ENCODE data around the gene PFN3. TPM values are rescaled to one million over a fixed set of nuclear protein-coding genes. Genes with fewer than 3 reads are reported as not detected.

Gene PFN3
- total and polyA plus RNA-seq, 2 of the 13 experiments (the other 11 are each of a cell fraction or from before 2014, with no cell fraction given), result not detected

DNA sequence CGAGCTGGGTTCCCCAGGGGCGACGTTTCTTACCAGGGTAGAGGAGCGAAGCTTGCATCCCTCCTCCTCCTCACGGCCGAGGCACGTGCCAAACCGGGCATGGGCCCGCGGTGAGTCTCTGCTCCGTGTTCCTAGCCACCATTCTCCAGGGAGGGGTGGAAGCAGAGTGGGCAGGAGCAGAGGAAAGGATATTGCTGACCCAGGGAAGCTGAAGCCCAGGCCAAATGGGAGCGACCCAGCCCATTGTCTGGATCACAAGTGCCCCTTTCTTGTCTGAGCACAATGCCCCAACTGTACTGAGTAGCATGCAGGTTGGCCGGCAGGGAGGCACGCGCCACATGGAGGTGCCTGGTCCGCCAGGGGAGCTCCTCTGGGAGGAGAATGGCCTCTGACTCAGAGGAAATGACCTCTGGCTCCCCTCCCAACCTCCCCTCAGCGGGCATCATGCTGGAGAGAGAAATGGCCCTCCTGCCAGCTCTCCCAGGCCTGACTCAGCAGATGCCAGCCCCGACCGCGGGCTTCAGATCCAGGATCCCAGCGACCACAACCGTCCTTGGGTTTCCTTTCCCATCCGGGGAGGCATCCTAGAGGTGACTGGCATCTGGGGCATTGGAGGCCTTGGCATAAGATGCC, 47.3 kb upstream of the PFN3 start (continued):
- TF ChIP-seq ZNF775 (CRISPR knock-in tag; IDR thresholded peaks at IDR 0.05; ENCODE audit: borderline replicate concordance), result no peak
- TF ChIP-seq SP1 (IDR thresholded peaks at IDR 0.05), result no peak
- no peak for TF ChIP-seq SP1 (CRISPR knock-in tag; IDR thresholded peaks at IDR 0.05)
- TF ChIP-seq MEF2D (CRISPR knock-in tag; IDR thresholded peaks at IDR 0.05), result no peak
- TF ChIP-seq, protein P1, sequence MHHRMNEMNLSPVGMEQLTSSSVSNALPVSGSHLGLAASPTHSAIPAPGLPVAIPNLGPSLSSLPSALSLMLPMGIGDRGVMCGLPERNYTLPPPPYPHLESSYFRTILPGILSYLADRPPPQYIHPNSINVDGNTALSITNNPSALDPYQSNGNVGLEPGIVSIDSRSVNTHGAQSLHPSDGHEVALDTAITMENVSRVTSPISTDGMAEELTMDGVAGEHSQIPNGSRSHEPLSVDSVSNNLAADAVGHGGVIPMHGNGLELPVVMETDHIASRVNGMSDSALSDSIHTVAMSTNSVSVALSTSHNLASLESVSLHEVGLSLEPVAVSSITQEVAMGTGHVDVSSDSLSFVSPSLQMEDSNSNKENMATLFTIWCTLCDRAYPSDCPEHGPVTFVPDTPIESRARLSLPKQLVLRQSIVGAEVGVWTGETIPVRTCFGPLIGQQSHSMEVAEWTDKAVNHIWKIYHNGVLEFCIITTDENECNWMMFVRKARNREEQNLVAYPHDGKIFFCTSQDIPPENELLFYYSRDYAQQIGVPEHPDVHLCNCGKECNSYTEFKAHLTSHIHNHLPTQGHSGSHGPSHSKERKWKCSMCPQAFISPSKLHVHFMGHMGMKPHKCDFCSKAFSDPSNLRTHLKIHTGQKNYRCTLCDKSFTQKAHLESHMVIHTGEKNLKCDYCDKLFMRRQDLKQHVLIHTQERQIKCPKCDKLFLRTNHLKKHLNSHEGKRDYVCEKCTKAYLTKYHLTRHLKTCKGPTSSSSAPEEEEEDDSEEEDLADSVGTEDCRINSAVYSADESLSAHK (CRISPR knock-in tag; IDR thresholded peaks at IDR 0.05; ENCODE audit: borderline replicate concordance), result no peak
- no peak for TF ChIP-seq ZFP41 (CRISPR knock-in tag; IDR thresholded peaks at IDR 0.05; ENCODE audit: borderline replicate concordance)
- no peak for TF ChIP-seq SMARCC2 (IDR thresholded peaks at IDR 0.05)
- peak; percentile 30; the same call in 1 of the 2 replicates for TF ChIP-seq RAD21 (CRISPR knock-in tag; IDR thresholded peaks at IDR 0.05)
- TF ChIP-seq, protein P2, sequence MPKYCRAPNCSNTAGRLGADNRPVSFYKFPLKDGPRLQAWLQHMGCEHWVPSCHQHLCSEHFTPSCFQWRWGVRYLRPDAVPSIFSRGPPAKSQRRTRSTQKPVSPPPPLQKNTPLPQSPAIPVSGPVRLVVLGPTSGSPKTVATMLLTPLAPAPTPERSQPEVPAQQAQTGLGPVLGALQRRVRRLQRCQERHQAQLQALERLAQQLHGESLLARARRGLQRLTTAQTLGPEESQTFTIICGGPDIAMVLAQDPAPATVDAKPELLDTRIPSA (CRISPR knock-in tag; IDR thresholded peaks at IDR 0.05; ENCODE audit: borderline replicate concordance), result no peak
- no peak for TF ChIP-seq ZNF850 (CRISPR knock-in tag; conservative IDR thresholded peaks at IDR 0.05)
- no peak for TF ChIP-seq ZFP36L2 (CRISPR knock-in tag; IDR thresholded peaks at IDR 0.05)
- TF ChIP-seq, protein P3, sequence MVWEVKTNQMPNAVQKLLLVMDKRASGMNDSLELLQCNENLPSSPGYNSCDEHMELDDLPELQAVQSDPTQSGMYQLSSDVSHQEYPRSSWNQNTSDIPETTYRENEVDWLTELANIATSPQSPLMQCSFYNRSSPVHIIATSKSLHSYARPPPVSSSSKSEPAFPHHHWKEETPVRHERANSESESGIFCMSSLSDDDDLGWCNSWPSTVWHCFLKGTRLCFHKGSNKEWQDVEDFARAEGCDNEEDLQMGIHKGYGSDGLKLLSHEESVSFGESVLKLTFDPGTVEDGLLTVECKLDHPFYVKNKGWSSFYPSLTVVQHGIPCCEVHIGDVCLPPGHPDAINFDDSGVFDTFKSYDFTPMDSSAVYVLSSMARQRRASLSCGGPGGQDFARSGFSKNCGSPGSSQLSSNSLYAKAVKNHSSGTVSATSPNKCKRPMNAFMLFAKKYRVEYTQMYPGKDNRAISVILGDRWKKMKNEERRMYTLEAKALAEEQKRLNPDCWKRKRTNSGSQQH (CRISPR knock-in tag; IDR thresholded peaks at IDR 0.05; ENCODE audit: low read depth), result no peak
- TF ChIP-seq ZNF549 (CRISPR knock-in tag; IDR thresholded peaks at IDR 0.05), result no peak
- TF ChIP-seq, protein P4, sequence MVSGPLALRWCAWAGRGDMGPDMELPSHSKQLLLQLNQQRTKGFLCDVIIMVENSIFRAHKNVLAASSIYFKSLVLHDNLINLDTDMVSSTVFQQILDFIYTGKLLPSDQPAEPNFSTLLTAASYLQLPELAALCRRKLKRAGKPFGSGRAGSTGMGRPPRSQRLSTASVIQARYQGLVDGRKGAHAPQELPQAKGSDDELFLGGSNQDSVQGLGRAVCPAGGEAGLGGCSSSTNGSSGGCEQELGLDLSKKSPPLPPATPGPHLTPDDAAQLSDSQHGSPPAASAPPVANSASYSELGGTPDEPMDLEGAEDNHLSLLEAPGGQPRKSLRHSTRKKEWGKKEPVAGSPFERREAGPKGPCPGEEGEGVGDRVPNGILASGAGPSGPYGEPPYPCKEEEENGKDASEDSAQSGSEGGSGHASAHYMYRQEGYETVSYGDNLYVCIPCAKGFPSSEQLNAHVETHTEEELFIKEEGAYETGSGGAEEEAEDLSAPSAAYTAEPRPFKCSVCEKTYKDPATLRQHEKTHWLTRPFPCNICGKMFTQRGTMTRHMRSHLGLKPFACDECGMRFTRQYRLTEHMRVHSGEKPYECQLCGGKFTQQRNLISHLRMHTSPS (CRISPR knock-in tag; IDR thresholded peaks at IDR 0.05; ENCODE audit: low read depth), result peak; percentile 97
- TF ChIP-seq, protein P5, sequence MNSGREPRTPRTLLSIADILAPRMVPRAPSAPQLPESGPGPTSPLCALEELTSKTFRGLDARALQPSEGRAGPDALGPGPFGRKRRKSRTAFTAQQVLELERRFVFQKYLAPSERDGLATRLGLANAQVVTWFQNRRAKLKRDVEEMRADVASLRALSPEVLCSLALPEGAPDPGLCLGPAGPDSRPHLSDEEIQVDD (CRISPR knock-in tag; IDR thresholded peaks at IDR 0.05; ENCODE audit: borderline replicate concordance), result no peak
- no peak for TF ChIP-seq ADNP (CRISPR knock-in tag; IDR thresholded peaks at IDR 0.05)
- TF ChIP-seq, protein P6, sequence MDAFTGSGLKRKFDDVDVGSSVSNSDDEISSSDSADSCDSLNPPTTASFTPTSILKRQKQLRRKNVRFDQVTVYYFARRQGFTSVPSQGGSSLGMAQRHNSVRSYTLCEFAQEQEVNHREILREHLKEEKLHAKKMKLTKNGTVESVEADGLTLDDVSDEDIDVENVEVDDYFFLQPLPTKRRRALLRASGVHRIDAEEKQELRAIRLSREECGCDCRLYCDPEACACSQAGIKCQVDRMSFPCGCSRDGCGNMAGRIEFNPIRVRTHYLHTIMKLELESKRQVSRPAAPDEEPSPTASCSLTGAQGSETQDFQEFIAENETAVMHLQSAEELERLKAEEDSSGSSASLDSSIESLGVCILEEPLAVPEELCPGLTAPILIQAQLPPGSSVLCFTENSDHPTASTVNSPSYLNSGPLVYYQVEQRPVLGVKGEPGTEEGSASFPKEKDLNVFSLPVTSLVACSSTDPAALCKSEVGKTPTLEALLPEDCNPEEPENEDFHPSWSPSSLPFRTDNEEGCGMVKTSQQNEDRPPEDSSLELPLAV (CRISPR knock-in tag; conservative IDR thresholded peaks at IDR 0.05; ENCODE audit: low read depth), result no peak
- TF ChIP-seq ZNF569 (CRISPR knock-in tag; IDR thresholded peaks at IDR 0.05; ENCODE audit: borderline replicate concordance), result no peak
- TF ChIP-seq, protein P7, sequence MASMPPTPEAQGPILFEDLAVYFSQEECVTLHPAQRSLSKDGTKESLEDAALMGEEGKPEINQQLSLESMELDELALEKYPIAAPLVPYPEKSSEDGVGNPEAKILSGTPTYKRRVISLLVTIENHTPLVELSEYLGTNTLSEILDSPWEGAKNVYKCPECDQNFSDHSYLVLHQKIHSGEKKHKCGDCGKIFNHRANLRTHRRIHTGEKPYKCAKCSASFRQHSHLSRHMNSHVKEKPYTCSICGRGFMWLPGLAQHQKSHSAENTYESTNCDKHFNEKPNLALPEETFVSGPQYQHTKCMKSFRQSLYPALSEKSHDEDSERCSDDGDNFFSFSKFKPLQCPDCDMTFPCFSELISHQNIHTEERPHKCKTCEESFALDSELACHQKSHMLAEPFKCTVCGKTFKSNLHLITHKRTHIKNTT (CRISPR knock-in tag; IDR thresholded peaks at IDR 0.05), result no peak
- 0 out of 2 replicates have a peak, but pooled peaks have one; percentile 40 for TF ChIP-seq ARNTL (CRISPR knock-in tag; IDR thresholded peaks at IDR 0.05)
- no peak for TF ChIP-seq POLR2AphosphoS2 (IDR thresholded peaks at IDR 0.05; ENCODE audit: low read depth, low read length)

Data from HepG2 (cell line).